CD4-positive, CD25-positive, alpha-beta regulatory T cell (primary cell): ENCODE results near the gene TNNT2. TPM values are rescaled to one million over a fixed set of nuclear protein-coding genes. Genes with fewer than 3 reads are reported as not detected.

Experiments used
- ATAC-seq, 2 donors: fragments of 150-1000 bp; cut with Tn5 transposase; one replicate each; pipeline ENCODE4 v1.10.0; 2021; ENCODE audit warnings: low read depth in 2 of 2, moderate number of reproducible peaks in 2 of 2, moderate library complexity in 1 of 2
- DNase-seq, 3 donors: peaks; one replicate each; pipeline versions ENCODE4 v3.0.0 to v3.0.0-alpha.2; 2012 to 2022; ENCODE audit warnings: mixed read lengths in 1 of 3
- H3K27ac ChIP-seq: one replicate; pipeline ENCODE4 v1.7.0; 2013; ENCODE audit warnings: mild to moderate bottlenecking, low read length; ENCODE audit not compliant: insufficient read depth, poor library complexity, severe bottlenecking
- H3K27me3 ChIP-seq: one replicate; pipeline ENCODE4 v1.7.0; 2013; ENCODE audit warnings: low read length; ENCODE audit not compliant: control insufficient read depth, insufficient read depth
- H3K36me3 ChIP-seq: one replicate; pipeline ENCODE4 v1.7.0; 2013; ENCODE audit warnings: mild to moderate bottlenecking, low read length, moderate library complexity; ENCODE audit not compliant: control insufficient read depth, insufficient read depth
- H3K4me1 ChIP-seq: 2 replicates; pipeline ENCODE4 v1.7.0; 2013; ENCODE audit warnings: mild to moderate bottlenecking, low read length; ENCODE audit not compliant: insufficient read depth, control insufficient read depth, poor library complexity, severe bottlenecking
- H3K4me3 ChIP-seq: one replicate; pipeline ENCODE4 v1.7.0; 2013; ENCODE audit warnings: low read depth, mild to moderate bottlenecking, low read length, moderate library complexity
- H3K9me3 ChIP-seq, 2 experiments: 1 replicate in 1 of 2; 2 replicates in 1 of 2; pipeline ENCODE4 v1.7.0; 2013; ENCODE audit warnings: low read length in 2 of 2, mild to moderate bottlenecking in 1 of 2, moderate library complexity in 1 of 2; ENCODE audit not compliant: control insufficient read depth in 2 of 2
- H3K27ac Mint-ChIP-seq, 3 donors: one replicate each; pipeline ENCODE4 v1.8.0; 2020 to 2022; ENCODE audit warnings: mild to moderate bottlenecking in 3 of 3, mixed read lengths in 3 of 3, moderate library complexity in 2 of 3
- H3K27me3 Mint-ChIP-seq: one replicate; pipeline ENCODE4 v1.8.0; 2022; ENCODE audit warnings: mild to moderate bottlenecking, mixed read lengths
- H3K36me3 Mint-ChIP-seq: one replicate; pipeline ENCODE4 v1.8.0; 2020; ENCODE audit warnings: mixed read lengths
- H3K4me1 Mint-ChIP-seq, 4 donors: one replicate each; pipeline ENCODE4 v1.8.0; 2020 to 2022; ENCODE audit warnings: mixed read lengths in 4 of 4, mild to moderate bottlenecking in 1 of 4
- H3K4me3 Mint-ChIP-seq, 4 donors: one replicate each; pipeline ENCODE4 v1.8.0; 2020 to 2022; ENCODE audit warnings: mild to moderate bottlenecking in 4 of 4, mixed read lengths in 4 of 4, moderate library complexity in 3 of 4
- H3K9me3 Mint-ChIP-seq, 7 donors: one replicate each; pipeline ENCODE4 v1.8.0; 2020 to 2022; ENCODE audit warnings: mixed read lengths in 7 of 7, mild to moderate bottlenecking in 3 of 7, moderate library complexity in 2 of 7
- polyA plus RNA-seq, 4 donors: library from polyadenylated mRNA; unstranded; fragments of 300-500 nt; fragmentation: Illumina TruSeq; gene quantifications; one replicate each; pipeline ENCODE4 v1.2.3, GENCODE V29; 2021
- total RNA-seq: library from RNA; stranded (reverse); gene quantifications from one replicate; pipeline ENCODE4 v1.2.3, GENCODE V29; 2022

The TNNT2 gene
- total and polyA plus RNA-seq, 5 donors from 2014 or later: not detected

DNA sequence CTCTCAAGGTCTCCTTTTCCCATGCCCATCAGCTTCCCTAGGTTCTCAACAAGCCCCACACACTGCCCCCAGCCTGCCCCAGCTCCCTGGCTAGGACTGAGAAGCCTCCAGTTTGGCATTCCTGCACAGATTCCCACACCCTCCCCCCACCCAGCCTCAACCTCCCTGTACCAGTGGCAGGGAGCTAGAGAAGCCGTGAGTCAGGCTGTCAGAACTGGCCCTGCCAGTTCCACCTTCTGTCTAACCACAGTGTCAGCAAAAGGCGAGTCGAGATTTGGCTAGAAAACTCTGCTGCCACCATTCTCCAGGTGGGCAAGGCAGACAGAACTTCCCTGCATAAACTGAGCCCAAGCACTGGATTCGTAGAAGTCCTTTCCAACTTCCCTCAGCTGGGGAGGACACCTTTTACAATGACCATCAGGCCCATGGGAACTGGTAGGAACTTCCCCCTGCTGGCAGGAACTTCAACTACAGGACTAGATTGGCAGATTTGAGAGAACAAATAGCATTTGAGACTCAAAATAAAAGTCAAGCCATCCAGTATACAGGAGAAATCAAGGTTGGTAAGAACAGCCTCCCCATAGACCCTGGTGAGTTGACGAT is 31.0 kb downstream of the TNNT2 start:
- Histone ChIP-seq H3K4me3 (no peak overlapping the region), H3K27me3 (peaks cover 6% of the 10 kb centered on the region), H3K36me3 (no peaks in the 10 kb centered on the region), H3K27ac (no peak overlapping the region), H3K4me1 (no peaks in the 10 kb centered on the region), H3K9me3 (no peaks in the 10 kb centered on the region)
- Mint-ChIP-seq H3K27me3 (peaks cover 12% of the 10 kb centered on the region), H3K4me1 (no peaks in the 10 kb centered on the region), H3K36me3 (no peaks in the 10 kb centered on the region), H3K4me3 (no peak overlapping the region), H3K27ac (no peak overlapping the region), H3K9me3 (peaks cover 0 to 3% (median 0%) of the 10 kb centered on the region in 7 donors)
- DNase-seq: peak in 1 of 3 donors; percentile 21
- no peak for ATAC-seq

- ATAC-seq: no peak
- Mint-ChIP-seq H3K27ac (no peak overlapping the region), H3K36me3 (no peaks in the 10 kb centered on the region)
Observed at GRCh38 chr1:201345081-201345355, 32.5 kb downstream of the TNNT2 start.

GRCh38 chr1:201344206-201345080 is 33.0 kb downstream of the TNNT2 start:
- H3K4me1 ChIP-seq: no peaks in the 10 kb centered on the region
- Mint-ChIP-seq H3K4me1 (no peaks in the 10 kb centered on the region), H3K27ac (no peak overlapping the region), H3K27me3 (peaks cover 15% of the 10 kb centered on the region), H3K9me3 (peaks cover 0 to 2% (median 0%) of the 10 kb centered on the region in 7 donors), H3K4me3 (no peak overlapping the region), H3K36me3 (no peaks in the 10 kb centered on the region)
- H3K27ac ChIP-seq: no peak overlapping the region
- H3K36me3 ChIP-seq: no peaks in the 10 kb centered on the region
- DNase-seq (no peak), ATAC-seq (no peak)
- peaks cover 6% of the 10 kb centered on the region for H3K27me3 ChIP-seq
- no peak overlapping the region for H3K4me3 ChIP-seq
- H3K9me3 ChIP-seq: no peaks in the 10 kb centered on the region

More at GRCh38 chr1:201345081-201345355, 32.5 kb downstream of the TNNT2 start:
- Histone ChIP-seq H3K27me3 (peaks cover 6% of the 10 kb centered on the region), H3K4me3 (no peak overlapping the region), H3K36me3 (no peaks in the 10 kb centered on the region), H3K9me3 (no peaks in the 10 kb centered on the region), H3K27ac (no peak overlapping the region), H3K4me1 (no peaks in the 10 kb centered on the region)
- DNase-seq: no peak
- Mint-ChIP-seq H3K4me1 (no peaks in the 10 kb centered on the region), H3K27me3 (peaks cover 15% of the 10 kb centered on the region), H3K4me3 (no peak overlapping the region), H3K9me3 (peaks cover 0 to 2% (median 0%) of the 10 kb centered on the region in 7 donors)

- H3K27ac ChIP-seq: no peak overlapping the region
- DNase-seq (no peak), ATAC-seq (no peak)
- peak overlapping the region in 1 of 3 donors; percentile 67 for H3K27ac Mint-ChIP-seq
- H3K27me3 ChIP-seq: peaks cover 2% of the 10 kb centered on the region
- no peaks in the 10 kb centered on the region for H3K4me1 ChIP-seq
- H3K9me3 Mint-ChIP-seq: peaks cover 0 to 2% (median 0%) of the 10 kb centered on the region in 7 donors
- H3K4me3 ChIP-seq: no peak overlapping the region
- no peaks in the 10 kb centered on the region for H3K36me3 Mint-ChIP-seq
- no peaks in the 10 kb centered on the region for H3K36me3 ChIP-seq
- peaks cover 6% of the 10 kb centered on the region for H3K27me3 Mint-ChIP-seq
- no peak overlapping the region for H3K4me3 Mint-ChIP-seq
- H3K9me3 ChIP-seq: no peaks in the 10 kb centered on the region
- H3K4me1 Mint-ChIP-seq: no peaks in the 10 kb centered on the region
Observed at GRCh38 chr1:201341377-201341776, 36.1 kb downstream of the TNNT2 start.

GRCh38 chr1:201336711-201337450 is 40.6 kb downstream of the TNNT2 start:
- H3K27me3 Mint-ChIP-seq: peaks cover 6% of the 10 kb centered on the region
- no peaks in the 10 kb centered on the region for H3K4me1 Mint-ChIP-seq
- no peak for ATAC-seq

GRCh38 chr1:201335901-201336300 is 41.6 kb downstream of the TNNT2 start:
- no peak overlapping the region for H3K4me3 Mint-ChIP-seq
- H3K27me3 Mint-ChIP-seq: peaks cover 2% of the 10 kb centered on the region
- DNase-seq: no peak
- Histone ChIP-seq H3K27me3 (no peaks in the 10 kb centered on the region), H3K27ac (no peak overlapping the region), H3K4me1 (no peaks in the 10 kb centered on the region), H3K4me3 (no peak overlapping the region), H3K36me3 (no peaks in the 10 kb centered on the region), H3K9me3 (no peaks in the 10 kb centered on the region)
- peaks cover 0 to 2% (median 0%) of the 10 kb centered on the region in 7 donors for H3K9me3 Mint-ChIP-seq
- H3K4me1 Mint-ChIP-seq: no peaks in the 10 kb centered on the region
- ATAC-seq: no peak
- no peak overlapping the region for H3K27ac Mint-ChIP-seq
- H3K36me3 Mint-ChIP-seq: no peaks in the 10 kb centered on the region

More at GRCh38 chr1:201336711-201337450, 40.6 kb downstream of the TNNT2 start:
- Histone ChIP-seq H3K4me3 (no peak overlapping the region), H3K27ac (no peak overlapping the region), H3K4me1 (no peaks in the 10 kb centered on the region), H3K27me3 (no peaks in the 10 kb centered on the region), H3K9me3 (no peaks in the 10 kb centered on the region), H3K36me3 (no peaks in the 10 kb centered on the region)
- no peak overlapping the region for H3K4me3 Mint-ChIP-seq
- no peaks in the 10 kb centered on the region for H3K36me3 Mint-ChIP-seq
- peak overlapping the region in 1 of 3 donors; percentile 84 for H3K27ac Mint-ChIP-seq
- no peak for DNase-seq
- peaks cover 0 to 2% (median 0%) of the 10 kb centered on the region in 7 donors for H3K9me3 Mint-ChIP-seq

DNA sequence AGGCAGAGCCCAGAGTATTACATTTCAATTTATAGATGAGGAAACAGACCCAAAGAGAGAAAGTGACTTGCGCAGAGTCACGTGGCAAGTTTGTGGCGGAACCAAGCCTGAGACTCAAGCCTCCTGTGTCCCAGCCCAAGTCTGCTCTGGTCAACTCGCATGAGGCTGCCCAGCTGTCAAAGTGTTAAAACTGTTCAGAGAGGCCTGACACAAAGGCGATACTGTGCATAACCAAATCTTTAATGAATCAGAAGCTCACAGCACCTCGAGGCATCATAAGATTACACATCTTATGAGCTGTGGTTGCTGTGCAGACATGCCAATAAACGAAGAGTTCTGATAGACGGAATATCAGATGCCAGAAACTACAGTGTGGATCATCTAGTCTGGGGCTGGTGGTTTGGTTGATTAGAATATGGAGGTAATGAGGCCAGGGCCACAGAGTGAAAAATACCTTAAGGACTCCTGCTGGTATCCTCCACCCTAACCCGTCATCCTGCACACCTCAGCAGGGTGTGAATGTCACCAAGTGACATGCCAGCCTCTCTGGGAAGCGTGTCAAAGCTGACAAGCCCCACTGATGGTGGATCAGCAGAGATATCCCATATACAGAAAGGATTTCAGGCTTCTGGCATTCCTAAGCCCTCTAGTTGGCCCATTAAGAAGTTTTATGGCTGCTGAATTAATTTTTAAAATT is 42.2 kb downstream of the TNNT2 start:
- H3K36me3 Mint-ChIP-seq: no peaks in the 10 kb centered on the region
- no peak overlapping the region for H3K4me3 ChIP-seq
- H3K27ac Mint-ChIP-seq: no peak overlapping the region
- no peaks in the 10 kb centered on the region for H3K4me1 Mint-ChIP-seq
- no peaks in the 10 kb centered on the region for H3K36me3 ChIP-seq
- H3K9me3 Mint-ChIP-seq: peaks cover 0 to 2% (median 0%) of the 10 kb centered on the region in 7 donors
- no peak overlapping the region for H3K4me3 Mint-ChIP-seq
- DNase-seq (no peak), ATAC-seq (no peak)
- no peaks in the 10 kb centered on the region for H3K27me3 Mint-ChIP-seq
- no peaks in the 10 kb centered on the region for H3K4me1 ChIP-seq
- no peaks in the 10 kb centered on the region for H3K27me3 ChIP-seq
- H3K27ac ChIP-seq: no peak overlapping the region
- H3K9me3 ChIP-seq: no peaks in the 10 kb centered on the region
